Nephron progenitor cell (in vitro differentiated cells): ENCODE measurements around the gene ACTRT2.

Source experiments
- DNase-seq: peaks from one replicate; pipeline ENCODE4 v3.0.0; 2021
- H3K27ac Mint-ChIP-seq: 2 replicates; pipeline ENCODE4 v1.8.0; 2021; ENCODE audit warnings: mild to moderate bottlenecking, moderate library complexity, mixed read lengths
- H3K27me3 Mint-ChIP-seq: 2 replicates; pipeline ENCODE4 v1.8.0; 2021; ENCODE audit warnings: mild to moderate bottlenecking, low read depth, mixed read lengths; ENCODE audit not compliant: poor library complexity
- H3K36me3 Mint-ChIP-seq: 2 replicates; pipeline ENCODE4 v1.8.0; 2021; ENCODE audit warnings: low read depth, mixed read lengths
- H3K4me1 Mint-ChIP-seq: 2 replicates; pipeline ENCODE4 v1.8.0; 2021; ENCODE audit warnings: mixed read lengths
- H3K4me3 Mint-ChIP-seq: 2 replicates; pipeline ENCODE4 v1.8.0; 2021; ENCODE audit warnings: mild to moderate bottlenecking, moderate library complexity, mixed read lengths
- H3K9me3 Mint-ChIP-seq: 2 replicates; pipeline ENCODE4 v1.8.0; 2021; ENCODE audit warnings: mild to moderate bottlenecking, moderate library complexity, mixed read lengths
- TF ChIP-seq, protein P1 (sequence below): fragments of 200-600 bp; sonication (generic); IDR thresholded peaks from 2 replicates; pipeline ENCODE4 v1.5.0; 2021; ENCODE audit warnings: antibody characterized with exemption

Gene ACTRT2

GRCh38 chr1:3064901-3065300, 43.6 kb downstream of the ACTRT2 start:
- Mint-ChIP-seq H3K27me3 (peaks cover 94% of the 10 kb centered on the region), H3K9me3 (no peaks in the 10 kb centered on the region), H3K4me3 (no peak overlapping the region), H3K27ac (no peak overlapping the region), H3K4me1 (peaks cover 22% of the 10 kb centered on the region), H3K36me3 (no peaks in the 10 kb centered on the region)
- no peak for DNase-seq
- TF ChIP-seq, protein P1, sequence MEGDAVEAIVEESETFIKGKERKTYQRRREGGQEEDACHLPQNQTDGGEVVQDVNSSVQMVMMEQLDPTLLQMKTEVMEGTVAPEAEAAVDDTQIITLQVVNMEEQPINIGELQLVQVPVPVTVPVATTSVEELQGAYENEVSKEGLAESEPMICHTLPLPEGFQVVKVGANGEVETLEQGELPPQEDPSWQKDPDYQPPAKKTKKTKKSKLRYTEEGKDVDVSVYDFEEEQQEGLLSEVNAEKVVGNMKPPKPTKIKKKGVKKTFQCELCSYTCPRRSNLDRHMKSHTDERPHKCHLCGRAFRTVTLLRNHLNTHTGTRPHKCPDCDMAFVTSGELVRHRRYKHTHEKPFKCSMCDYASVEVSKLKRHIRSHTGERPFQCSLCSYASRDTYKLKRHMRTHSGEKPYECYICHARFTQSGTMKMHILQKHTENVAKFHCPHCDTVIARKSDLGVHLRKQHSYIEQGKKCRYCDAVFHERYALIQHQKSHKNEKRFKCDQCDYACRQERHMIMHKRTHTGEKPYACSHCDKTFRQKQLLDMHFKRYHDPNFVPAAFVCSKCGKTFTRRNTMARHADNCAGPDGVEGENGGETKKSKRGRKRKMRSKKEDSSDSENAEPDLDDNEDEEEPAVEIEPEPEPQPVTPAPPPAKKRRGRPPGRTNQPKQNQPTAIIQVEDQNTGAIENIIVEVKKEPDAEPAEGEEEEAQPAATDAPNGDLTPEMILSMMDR = no peak

- Mint-ChIP-seq H3K27ac (no peak overlapping the region), H3K36me3 (no peaks in the 10 kb centered on the region), H3K4me1 (peaks cover 22% of the 10 kb centered on the region), H3K27me3 (peaks cover 89% of the 10 kb centered on the region), H3K4me3 (no peak overlapping the region), H3K9me3 (no peaks in the 10 kb centered on the region)
- TF ChIP-seq, protein P1 = no peak
- DNase-seq = no peak
Observed at GRCh38 chr1:3065396-3065795, 44.1 kb downstream of the ACTRT2 start.

DNA sequence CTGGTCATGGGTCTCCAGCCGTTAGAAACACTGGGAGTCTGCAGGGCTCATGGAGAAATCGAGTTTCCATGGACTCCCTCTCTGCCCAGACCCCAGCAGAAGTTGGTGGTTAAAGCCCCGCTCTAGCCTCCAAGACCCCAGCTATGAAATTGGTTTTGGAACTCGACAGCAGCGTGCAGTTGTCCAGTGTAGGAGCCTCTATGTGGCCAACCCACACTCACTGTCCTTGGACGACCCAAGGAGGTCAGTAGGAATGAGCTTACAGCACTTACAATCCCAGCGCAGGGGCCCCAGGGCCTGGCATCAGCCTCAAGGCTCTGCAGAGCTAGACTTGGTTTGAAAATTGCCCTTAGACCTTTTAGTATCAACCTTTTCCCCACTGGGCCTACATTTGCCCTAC, 44.5 kb downstream of the ACTRT2 start:
- Mint-ChIP-seq H3K4me3 (no peak overlapping the region), H3K4me1 (peaks cover 21% of the 10 kb centered on the region), H3K9me3 (no peaks in the 10 kb centered on the region), H3K27me3 (peaks cover 88% of the 10 kb centered on the region), H3K27ac (no peak overlapping the region), H3K36me3 (no peaks in the 10 kb centered on the region)
- no peak for DNase-seq
- TF ChIP-seq, protein P1 = no peak

DNA sequence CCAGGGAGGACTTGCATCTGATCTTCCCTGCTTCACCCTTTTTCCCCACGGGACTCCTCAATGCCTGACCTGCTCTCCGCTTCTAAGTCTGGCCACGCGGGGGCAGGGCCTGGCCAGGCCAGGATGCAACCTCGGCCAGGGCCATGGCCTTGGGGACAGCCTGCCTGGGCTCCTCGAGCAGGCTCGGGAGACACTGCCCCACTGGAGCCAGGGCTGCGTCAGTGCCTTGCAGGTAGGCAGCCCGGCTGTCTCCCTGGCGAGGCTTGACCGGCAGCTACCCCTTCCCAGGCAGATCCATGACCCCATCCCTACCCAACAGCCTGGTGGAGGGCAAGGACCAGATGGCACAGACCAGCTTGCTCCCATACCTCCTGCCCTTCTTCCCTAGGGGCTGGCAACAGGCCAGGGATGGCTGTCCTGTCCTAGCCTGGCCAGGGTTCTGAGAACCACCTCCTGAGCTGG, 45.0 kb downstream of the ACTRT2 start:
- Mint-ChIP-seq H3K4me3 (no peak overlapping the region), H3K27ac (no peak overlapping the region), H3K4me1 (peaks cover 16% of the 10 kb centered on the region), H3K27me3 (peaks cover 88% of the 10 kb centered on the region), H3K9me3 (no peaks in the 10 kb centered on the region), H3K36me3 (no peaks in the 10 kb centered on the region)
- peak; percentile 79 for DNase-seq
- TF ChIP-seq, protein P1 = peak; percentile 72

DNA sequence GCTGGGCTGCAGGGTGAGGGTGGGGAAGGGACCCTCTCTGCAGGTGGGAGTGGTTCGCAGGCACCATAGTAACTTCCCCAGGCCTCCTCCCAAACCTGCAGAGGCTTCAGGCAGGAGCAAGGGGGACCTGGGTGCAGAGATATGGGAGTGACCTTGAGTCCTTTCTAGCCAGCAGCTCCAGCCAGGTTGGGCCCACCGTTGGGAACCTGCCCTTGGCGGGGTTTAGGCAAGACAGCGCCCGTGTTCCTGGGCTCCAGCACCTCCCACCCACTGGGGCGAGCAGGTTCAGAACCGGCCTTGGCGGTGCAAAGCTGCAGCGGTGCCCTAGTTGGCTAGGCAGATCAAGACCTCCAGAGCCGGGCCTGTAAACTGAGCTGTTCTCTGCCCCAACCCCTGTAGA, 45.6 kb downstream of the ACTRT2 start:
- no peaks in the 10 kb centered on the region for H3K36me3 Mint-ChIP-seq
- H3K9me3 Mint-ChIP-seq = no peaks in the 10 kb centered on the region
- DNase-seq = no peak
- H3K4me3 Mint-ChIP-seq = no peak overlapping the region
- H3K27me3 Mint-ChIP-seq = peaks cover 88% of the 10 kb centered on the region
- no peak overlapping the region for H3K27ac Mint-ChIP-seq
- TF ChIP-seq, protein P1 = no peak
- H3K4me1 Mint-ChIP-seq = peaks cover 11% of the 10 kb centered on the region

DNA sequence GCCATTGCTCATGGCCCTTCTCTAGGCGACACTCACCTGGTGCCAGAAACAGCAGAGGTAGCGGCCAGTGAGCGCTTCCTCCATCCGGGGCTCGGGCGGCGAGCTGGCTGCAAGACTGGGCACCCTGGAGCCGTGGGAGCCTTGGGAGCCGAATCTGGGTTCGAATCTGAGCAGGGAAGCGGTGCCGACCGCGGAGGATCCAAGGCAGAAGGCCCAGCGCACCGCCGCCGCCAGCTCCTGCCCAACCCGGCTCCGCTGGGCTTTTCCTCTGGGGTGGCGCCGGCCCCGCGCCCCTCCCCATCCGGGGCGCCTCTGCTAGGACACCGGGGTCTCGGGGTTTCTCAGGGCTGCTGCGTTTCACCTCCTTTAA, 46.0 kb downstream of the ACTRT2 start:
- Mint-ChIP-seq H3K4me1 (peaks cover 10% of the 10 kb centered on the region), H3K4me3 (peak overlapping the region; percentile 60), H3K36me3 (no peaks in the 10 kb centered on the region), H3K9me3 (no peaks in the 10 kb centered on the region), H3K27ac (no peak overlapping the region), H3K27me3 (peaks cover 88% of the 10 kb centered on the region)
- DNase-seq = no peak
- TF ChIP-seq, protein P1 = no peak
